GM19025 (cell line): ENCODE measurements around the gene C1QTNF9.
"Not testable (repeated sequence)": the region's sequence is repeated elsewhere in the genome, so short reads cannot be mapped to it uniquely, and the experiment has no call there.

Experiments used
- ATAC-seq: cut with Tn5 transposase; IDR thresholded peaks from one replicate; pipeline ENCODE4 v1.9.1; 2021; ENCODE audit warnings: mild to moderate bottlenecking, low read depth, moderate library complexity; ENCODE audit not compliant: unreplicated experiment

The C1QTNF9 gene

DNA sequence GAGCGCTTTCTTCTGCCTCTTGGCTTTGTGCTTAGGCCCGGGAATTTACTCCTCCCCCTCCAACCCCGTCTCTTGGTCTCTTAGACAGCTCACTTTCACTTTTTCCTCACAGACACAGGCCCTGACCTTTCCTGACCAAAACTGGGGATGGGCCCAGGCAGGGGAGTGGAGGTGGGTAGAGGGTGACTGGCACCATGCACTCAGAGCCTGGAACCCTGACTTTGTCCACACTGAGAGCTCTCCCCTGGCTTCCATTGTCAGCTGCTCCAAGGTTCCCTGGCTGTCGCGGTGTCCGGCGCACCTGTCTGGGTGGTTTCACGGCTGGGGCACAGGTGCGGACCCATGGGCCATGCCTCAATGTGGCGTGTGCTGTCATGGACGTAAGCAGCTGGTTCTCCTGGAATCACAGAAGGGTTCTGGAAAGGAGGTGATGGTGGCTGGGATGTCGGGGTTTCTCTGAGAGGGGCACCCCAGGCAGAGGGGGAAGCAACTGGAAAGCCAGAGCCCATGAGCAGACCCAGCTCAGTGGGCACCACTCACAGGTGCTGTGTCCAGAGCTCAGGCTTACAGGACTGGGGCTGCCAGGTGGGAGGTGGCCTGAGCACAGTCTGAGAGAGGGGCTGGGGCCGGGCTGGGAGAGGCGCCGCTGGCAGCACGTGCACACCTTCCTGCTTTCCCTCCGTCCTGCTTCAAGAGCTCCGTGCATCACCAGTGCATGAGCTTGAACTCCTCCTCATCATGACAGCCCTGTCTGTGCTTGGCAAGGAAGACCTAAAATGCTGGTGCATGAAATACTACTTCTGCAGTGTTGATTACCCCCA lies 28.0 kb upstream of the C1QTNF9 start:
- ATAC-seq = no peak

DNA sequence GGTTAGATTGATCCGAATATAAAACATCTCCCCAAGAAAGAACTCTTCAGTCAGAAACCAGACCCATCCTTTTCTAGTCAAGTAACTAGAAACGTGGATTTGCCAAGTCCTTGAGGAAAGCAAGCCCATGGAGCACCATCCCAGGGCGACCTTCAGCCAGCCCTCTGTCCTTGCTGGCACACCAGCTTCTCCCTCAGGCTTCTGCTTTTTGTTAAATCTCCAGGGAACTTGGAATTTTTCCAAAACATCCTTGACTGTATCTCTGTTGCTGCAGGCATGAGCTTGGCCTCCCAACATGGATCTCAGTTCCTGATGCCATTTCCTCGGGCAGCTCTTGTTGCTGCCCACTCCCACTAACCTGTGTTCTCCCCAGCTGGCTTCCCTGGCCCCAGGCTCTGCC lies 27.1 kb upstream of the C1QTNF9 start:
- no peak for ATAC-seq

DNA sequence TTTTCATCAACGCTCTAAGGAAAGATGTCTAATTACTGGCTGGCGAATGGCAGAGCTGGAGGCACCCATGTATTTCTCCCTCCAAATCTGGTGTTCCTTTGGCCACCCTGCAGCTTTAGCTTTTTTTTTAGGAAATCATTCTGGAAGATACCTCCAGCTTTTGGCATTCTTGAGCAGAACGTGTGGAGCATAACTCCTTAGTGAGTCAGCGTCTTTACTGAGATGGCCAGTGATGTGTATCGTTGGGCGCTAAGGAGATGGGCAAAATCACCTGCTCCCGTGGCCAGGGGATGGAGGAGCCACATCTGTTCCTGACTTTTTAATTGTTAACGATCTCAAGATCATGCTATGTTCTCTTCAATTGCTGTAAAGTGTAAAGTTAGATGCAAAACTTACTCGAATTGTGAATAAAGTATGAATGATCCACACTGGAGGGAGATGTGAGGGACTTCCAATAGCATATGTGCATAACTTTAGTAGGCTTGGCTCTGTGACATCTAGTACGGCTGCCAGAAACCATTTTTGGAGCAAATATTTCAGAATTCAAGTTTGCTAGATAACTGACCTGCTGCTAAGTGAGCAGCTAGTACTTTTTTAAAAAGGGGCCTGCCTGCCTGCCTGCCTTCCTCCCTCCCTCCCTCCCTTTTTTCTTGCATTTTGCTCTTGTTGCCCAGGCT lies 24.4 kb upstream of the C1QTNF9 start:
- no peak for ATAC-seq

- no peak for ATAC-seq
Measured at GRCh38 chr13:24286624-24287023, 22.8 kb upstream of the C1QTNF9 start.

- no peak for ATAC-seq
Measured at GRCh38 chr13:24287748-24288287, 21.6 kb upstream of the C1QTNF9 start.

GRCh38 chr13:24288870-24289269 lies 20.5 kb upstream of the C1QTNF9 start:
- ATAC-seq = no peak

DNA sequence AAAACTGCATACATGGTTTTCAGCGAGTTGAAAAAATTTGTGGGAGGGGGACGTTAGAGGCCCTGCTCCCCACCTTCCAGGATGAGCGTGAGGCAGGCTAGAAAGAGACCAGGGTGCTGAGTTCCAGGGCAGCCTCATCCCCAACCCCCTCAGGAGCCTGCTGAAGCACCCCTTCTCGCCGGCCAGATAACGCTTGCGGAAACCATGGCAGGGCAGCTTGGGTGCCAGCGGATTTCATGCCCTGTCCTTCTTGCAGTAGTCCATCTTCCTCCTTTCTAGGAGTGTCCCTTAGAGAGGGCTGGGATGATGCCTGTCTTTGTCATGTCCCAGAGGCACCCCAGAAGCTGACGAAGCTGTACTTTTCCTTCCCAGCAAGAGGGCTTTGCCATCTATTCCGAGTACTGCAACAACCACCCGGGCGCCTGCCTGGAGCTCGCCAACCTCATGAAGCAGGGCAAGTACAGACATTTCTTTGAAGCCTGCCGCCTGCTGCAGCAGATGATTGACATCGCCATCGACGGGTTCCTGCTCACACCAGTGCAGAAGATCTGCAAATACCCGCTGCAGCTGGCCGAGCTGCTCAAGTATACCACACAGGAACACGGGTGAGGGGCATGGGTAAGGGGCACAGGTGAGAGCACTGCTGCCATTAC lies 19.0 kb upstream of the C1QTNF9 start:
- ATAC-seq = no peak

- no peak for ATAC-seq
Measured at GRCh38 chr13:24292481-24292880, 16.9 kb upstream of the C1QTNF9 start.

DNA sequence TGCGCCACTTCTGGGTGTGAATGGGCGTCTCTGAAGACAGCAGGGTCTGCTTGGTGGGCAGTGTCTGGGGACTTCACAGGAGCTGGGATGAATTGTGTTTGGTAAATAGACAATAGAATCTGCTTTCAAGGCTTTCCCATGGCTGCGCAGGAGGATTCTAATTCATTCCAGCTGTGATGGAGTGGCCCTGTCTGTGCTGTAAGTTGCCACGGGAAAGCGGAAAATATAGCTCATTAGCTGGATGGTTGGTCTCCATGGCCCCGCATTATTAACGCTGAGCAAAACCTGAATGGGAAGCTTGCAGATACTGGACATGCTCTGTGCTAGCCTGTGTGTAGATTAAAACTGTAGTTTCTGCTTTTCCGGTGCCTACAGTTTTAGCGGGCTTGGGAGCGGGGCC lies 15.6 kb upstream of the C1QTNF9 start:
- ATAC-seq = no peak

- ATAC-seq = no peak
Measured at GRCh38 chr13:24299488-24300114, 9.8 kb upstream of the C1QTNF9 start.

DNA sequence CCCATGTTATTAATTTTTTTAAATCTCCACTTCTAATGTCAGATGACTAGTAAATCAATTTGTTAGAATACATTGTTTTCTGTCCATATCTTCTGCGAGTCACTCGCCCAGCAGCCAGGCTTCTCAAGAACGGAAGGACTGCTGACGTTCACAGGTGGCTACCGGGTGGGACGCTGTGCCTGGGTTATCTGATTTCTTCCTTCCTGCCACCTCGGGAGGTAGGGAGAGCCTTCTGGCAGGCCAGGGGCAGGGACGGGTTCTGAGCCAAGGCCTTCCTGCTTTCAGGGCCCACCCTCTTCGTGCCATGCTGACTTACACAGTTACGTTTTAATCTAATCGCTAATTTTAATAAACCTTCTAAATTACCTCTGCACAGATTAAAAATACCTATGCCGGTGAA lies 7.9 kb upstream of the C1QTNF9 start:
- ATAC-seq = no peak

DNA sequence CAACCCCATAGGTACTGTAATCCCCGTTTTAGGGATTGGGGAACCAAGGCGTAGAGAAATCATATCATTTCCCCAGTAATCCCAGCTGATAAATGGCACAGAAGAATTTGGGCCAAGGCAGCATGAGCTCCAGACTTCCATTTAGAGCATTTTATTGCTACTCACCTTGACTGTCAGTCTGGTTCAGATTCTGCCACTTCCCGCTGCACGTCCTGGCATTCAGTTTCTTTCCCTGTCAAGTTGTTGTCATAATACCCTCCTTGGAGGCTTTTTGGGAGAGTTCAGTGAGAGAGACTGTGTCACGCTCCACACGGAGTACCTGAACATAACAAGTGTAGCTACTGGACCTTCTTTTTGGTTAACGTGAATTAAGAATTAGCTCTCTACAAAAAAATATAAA lies 7.5 kb upstream of the C1QTNF9 start:
- no peak for ATAC-seq

DNA sequence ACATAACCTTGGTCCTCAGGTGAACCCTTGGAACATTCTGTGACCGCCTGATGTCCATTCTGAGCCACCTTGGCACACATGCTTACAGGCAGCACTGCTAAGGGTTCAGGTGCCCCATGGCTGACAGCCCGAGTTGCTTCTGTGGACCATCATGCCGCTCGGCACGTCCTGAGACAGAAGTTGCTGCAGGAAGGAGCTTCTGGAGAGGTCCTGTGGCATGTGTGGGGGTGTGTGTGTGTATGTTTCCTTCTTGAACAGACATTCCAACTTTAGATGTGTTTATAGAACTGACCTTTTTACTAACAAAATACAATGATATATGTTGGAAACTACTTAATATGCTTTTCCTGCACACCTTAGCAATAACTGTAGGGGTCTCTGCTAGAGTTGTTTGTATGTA lies 4.8 kb upstream of the C1QTNF9 start:
- ATAC-seq = no peak

DNA sequence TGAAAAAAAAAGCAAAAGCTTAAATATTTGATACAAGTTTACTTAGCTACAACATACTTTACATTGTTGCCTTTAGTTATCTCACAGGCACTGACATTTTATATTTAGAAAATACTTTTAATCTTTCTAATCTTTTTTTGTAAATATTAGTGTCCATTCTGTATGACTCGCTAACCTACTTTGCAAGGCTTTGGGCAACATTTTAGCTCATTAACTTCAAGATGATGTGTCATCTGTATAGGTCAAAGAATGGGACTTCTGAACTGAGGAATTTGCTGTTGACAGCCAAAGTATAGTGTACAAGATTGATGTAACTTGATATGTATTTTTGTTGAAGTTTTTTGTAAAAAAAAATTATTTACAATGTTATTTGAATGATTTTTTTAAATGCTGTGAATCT lies 2.7 kb upstream of the C1QTNF9 start:
- ATAC-seq = no peak

GRCh38 chr13:24307211-24308067 lies 1.9 kb upstream of the C1QTNF9 start:
- no peak for ATAC-seq

DNA sequence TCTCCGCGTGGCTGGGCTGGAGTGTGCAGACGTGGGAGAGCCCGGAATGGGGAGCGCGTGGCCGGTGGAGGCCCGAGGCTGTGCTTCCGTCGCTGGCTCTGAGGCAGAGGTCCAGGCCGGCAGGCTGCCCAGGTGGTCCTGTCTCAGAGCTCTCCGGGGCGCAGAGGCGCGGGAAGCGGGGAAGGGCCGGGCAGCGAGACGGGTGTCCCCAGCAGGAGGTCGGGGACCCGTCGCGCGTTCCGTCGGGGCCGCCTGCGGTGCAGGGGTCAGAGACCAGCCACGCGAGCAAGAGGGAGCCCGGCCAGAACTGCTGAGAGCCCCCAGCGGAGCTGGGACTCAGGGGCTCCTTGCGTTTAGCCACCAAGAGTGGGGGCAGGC lies 1.3 kb upstream of the C1QTNF9 start:
- ATAC-seq = no peak

DNA sequence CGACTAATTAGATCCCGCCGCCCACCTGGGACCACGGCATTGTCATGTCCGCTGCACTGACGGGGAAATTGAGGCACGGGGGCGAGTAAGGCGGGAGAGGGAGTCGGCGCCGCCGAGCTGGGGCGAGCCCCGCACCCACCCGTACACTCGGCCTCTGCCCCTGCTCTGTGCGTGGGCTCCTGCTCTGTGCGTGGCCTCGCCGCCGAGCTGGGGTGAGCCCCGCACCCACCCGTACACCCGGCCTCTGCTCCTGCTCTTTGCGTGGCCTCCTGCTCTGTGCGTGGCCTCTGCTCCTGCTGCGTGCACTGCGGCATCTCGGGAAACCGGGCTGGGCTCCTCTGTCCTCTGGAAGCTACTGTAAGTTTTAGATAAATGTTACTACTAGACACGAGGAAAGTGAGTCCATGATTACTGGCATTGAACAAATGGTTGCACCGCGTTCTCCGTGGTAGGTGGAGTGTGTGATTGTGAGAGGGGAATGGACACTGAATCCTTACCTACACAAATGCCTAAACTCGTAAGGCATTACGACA lies 826 bp upstream of the C1QTNF9 start:
- ATAC-seq = no peak

- ATAC-seq = no peak
Measured at GRCh38 chr13:24313439-24313838, 4.1 kb downstream of the C1QTNF9 start.

DNA sequence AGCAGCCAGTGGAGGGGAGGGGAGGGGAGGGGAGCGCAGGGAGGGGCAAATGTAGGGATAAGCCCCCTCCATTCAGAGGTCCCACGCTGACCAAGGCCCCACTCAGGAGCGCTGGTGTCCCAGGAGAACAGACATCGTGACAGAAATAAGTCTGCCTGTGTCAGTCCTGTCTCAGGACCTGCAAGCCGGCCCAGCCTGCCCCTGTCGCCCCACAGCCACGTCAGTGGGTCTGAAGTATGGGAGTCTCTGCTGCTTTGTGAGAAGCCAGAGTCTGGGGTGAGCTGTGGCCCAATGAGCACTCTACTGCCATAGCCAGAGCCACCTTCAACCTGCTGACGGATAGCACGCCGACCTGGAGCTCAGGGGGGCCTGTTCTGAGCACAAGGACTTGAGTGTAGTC lies 8.5 kb downstream of the C1QTNF9 start:
- not testable (repeated sequence) for ATAC-seq

GRCh38 chr13:24318878-24319277 lies 9.5 kb downstream of the C1QTNF9 start:
- ATAC-seq = not testable (repeated sequence)
